Measurements from ENCODE around the gene WAC.

DNA sequence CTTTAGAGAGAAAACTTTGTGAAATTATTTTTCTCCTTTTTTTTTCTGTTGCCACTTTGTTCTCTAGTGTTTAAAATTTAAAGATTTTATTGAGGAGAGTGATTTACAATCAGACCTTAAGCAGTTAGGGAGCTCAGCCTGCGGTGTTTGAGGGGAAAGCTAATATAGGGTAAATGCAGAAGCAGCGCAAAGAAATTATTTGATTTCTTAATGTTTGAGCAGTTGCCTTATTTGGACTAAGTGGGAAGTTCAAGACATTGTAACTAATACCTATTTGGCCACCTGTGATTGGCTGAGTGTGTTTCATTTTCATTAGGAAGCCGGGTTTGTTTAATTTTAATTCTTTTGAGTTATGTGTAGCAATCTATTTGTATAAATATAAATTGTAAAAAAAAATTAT is 25.3 kb downstream of the WAC start:
- no peak for TF ChIP-seq EZH2 (IDR thresholded peaks at IDR 0.05; ENCODE audit: insufficient read depth, low read length)
- TF ChIP-seq, protein P1, sequence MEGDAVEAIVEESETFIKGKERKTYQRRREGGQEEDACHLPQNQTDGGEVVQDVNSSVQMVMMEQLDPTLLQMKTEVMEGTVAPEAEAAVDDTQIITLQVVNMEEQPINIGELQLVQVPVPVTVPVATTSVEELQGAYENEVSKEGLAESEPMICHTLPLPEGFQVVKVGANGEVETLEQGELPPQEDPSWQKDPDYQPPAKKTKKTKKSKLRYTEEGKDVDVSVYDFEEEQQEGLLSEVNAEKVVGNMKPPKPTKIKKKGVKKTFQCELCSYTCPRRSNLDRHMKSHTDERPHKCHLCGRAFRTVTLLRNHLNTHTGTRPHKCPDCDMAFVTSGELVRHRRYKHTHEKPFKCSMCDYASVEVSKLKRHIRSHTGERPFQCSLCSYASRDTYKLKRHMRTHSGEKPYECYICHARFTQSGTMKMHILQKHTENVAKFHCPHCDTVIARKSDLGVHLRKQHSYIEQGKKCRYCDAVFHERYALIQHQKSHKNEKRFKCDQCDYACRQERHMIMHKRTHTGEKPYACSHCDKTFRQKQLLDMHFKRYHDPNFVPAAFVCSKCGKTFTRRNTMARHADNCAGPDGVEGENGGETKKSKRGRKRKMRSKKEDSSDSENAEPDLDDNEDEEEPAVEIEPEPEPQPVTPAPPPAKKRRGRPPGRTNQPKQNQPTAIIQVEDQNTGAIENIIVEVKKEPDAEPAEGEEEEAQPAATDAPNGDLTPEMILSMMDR (IDR thresholded peaks at IDR 0.05; ENCODE audit: insufficient read depth, low read depth, low read length) = no peak

All from astrocyte (in vitro differentiated cells and primary cell).